Mucosa of stomach (tissue), 1 donor: ENCODE data around the gene RPL14.
A peak's percentile ranks its signal among the peaks of the same experiment; 100 is the strongest.

Source experiments
- H3K27me3 ChIP-seq: one replicate; pipeline ENCODE4 v1.7.0; 2013; ENCODE audit warnings: mild to moderate bottlenecking, low read length; ENCODE audit not compliant: control insufficient read depth, insufficient read depth
- H3K36me3 ChIP-seq: one replicate; pipeline ENCODE4 v1.7.0; 2013; ENCODE audit warnings: low read length; ENCODE audit not compliant: control insufficient read depth, insufficient read depth
- H3K4me1 ChIP-seq: one replicate; pipeline ENCODE4 v1.7.0; 2013; ENCODE audit warnings: mild to moderate bottlenecking, low read length; ENCODE audit not compliant: control insufficient read depth, insufficient read depth
- H3K4me3 ChIP-seq: one replicate; pipeline ENCODE4 v1.7.0; 2013; ENCODE audit warnings: low read length
- H3K9ac ChIP-seq: one replicate; pipeline ENCODE4 v1.7.0; 2013; ENCODE audit warnings: mild to moderate bottlenecking, low read length, moderate library complexity
- H3K9me3 ChIP-seq: one replicate; pipeline ENCODE4 v1.7.0; 2013; ENCODE audit warnings: mild to moderate bottlenecking, low read length, moderate library complexity; ENCODE audit not compliant: control insufficient read depth
- donor health status: Pancreatic carcinoma.

The RPL14 gene

GRCh38 chr3:40456940-40457823 lies at the start of gene RPL14:
Gene RPL14, plus strand, starts transcription at chr3:40457339. Its CDS starts 133 bp downstream, at chr3:40457472.
- Histone ChIP-seq H3K4me3 (peak within 1 kb of the TSS; percentile 28), H3K9me3 (no peaks in the 10 kb centered on the region), H3K27me3 (no peaks in the 10 kb centered on the region), H3K9ac (peak within 1 kb of the TSS; percentile 67), H3K36me3 (peaks cover 4% of the 10 kb centered on the region), H3K4me1 (peaks cover 17% of the 10 kb centered on the region)

GRCh38 chr3:40407611-40408010 lies 49.5 kb upstream of the RPL14 start:
- no peak overlapping the region for H3K4me3 ChIP-seq
- H3K36me3 ChIP-seq = no peaks in the 10 kb centered on the region
- no peaks in the 10 kb centered on the region for H3K27me3 ChIP-seq
- H3K9me3 ChIP-seq = no peaks in the 10 kb centered on the region
- no peaks in the 10 kb centered on the region for H3K4me1 ChIP-seq
- H3K9ac ChIP-seq = no peak overlapping the region

GRCh38 chr3:40414270-40414669 lies 42.9 kb upstream of the RPL14 start:
- H3K9ac ChIP-seq = no peak overlapping the region
- H3K9me3 ChIP-seq = no peaks in the 10 kb centered on the region
- H3K27me3 ChIP-seq = no peaks in the 10 kb centered on the region
- no peaks in the 10 kb centered on the region for H3K36me3 ChIP-seq
- H3K4me1 ChIP-seq = peaks cover 17% of the 10 kb centered on the region
- no peak overlapping the region for H3K4me3 ChIP-seq

GRCh38 chr3:40417845-40418543 lies 39.1 kb upstream of the RPL14 start:
- peaks cover 17% of the 10 kb centered on the region for H3K4me1 ChIP-seq
- no peak overlapping the region for H3K9ac ChIP-seq
- no peak overlapping the region for H3K4me3 ChIP-seq
- no peaks in the 10 kb centered on the region for H3K27me3 ChIP-seq
- no peaks in the 10 kb centered on the region for H3K9me3 ChIP-seq
- H3K36me3 ChIP-seq = no peaks in the 10 kb centered on the region

GRCh38 chr3:40422861-40423260 lies 34.3 kb upstream of the RPL14 start:
- peaks cover 2% of the 10 kb centered on the region for H3K4me1 ChIP-seq
- H3K4me3 ChIP-seq = no peak overlapping the region
- H3K9ac ChIP-seq = no peak overlapping the region
- H3K36me3 ChIP-seq = no peaks in the 10 kb centered on the region
- H3K27me3 ChIP-seq = no peaks in the 10 kb centered on the region
- H3K9me3 ChIP-seq = no peaks in the 10 kb centered on the region

GRCh38 chr3:40427045-40427669 lies 30.0 kb upstream of the RPL14 start:
- Histone ChIP-seq H3K9ac (no peak overlapping the region), H3K36me3 (no peaks in the 10 kb centered on the region), H3K4me1 (no peaks in the 10 kb centered on the region), H3K27me3 (no peaks in the 10 kb centered on the region), H3K9me3 (no peaks in the 10 kb centered on the region), H3K4me3 (no peak overlapping the region)

GRCh38 chr3:40432793-40433192 lies 24.3 kb upstream of the RPL14 start:
- no peak overlapping the region for H3K4me3 ChIP-seq
- H3K27me3 ChIP-seq = no peaks in the 10 kb centered on the region
- H3K9ac ChIP-seq = no peak overlapping the region
- H3K4me1 ChIP-seq = no peaks in the 10 kb centered on the region
- no peaks in the 10 kb centered on the region for H3K9me3 ChIP-seq
- H3K36me3 ChIP-seq = no peaks in the 10 kb centered on the region

- Histone ChIP-seq H3K4me1 (no peaks in the 10 kb centered on the region), H3K9me3 (no peaks in the 10 kb centered on the region), H3K4me3 (no peak overlapping the region), H3K9ac (no peak overlapping the region), H3K27me3 (no peaks in the 10 kb centered on the region), H3K36me3 (no peaks in the 10 kb centered on the region)
Measured at GRCh38 chr3:40437889-40438288, 19.2 kb upstream of the RPL14 start.

- H3K9ac ChIP-seq = no peak overlapping the region
- H3K27me3 ChIP-seq = no peaks in the 10 kb centered on the region
- H3K4me3 ChIP-seq = no peak overlapping the region
- no peaks in the 10 kb centered on the region for H3K36me3 ChIP-seq
- no peaks in the 10 kb centered on the region for H3K4me1 ChIP-seq
- H3K9me3 ChIP-seq = no peaks in the 10 kb centered on the region
Measured at GRCh38 chr3:40445062-40445461, 12.1 kb upstream of the RPL14 start.

GRCh38 chr3:40445880-40446279 lies 11.3 kb upstream of the RPL14 start:
- H3K9me3 ChIP-seq = no peaks in the 10 kb centered on the region
- H3K36me3 ChIP-seq = no peaks in the 10 kb centered on the region
- H3K4me3 ChIP-seq = no peak overlapping the region
- H3K4me1 ChIP-seq = no peaks in the 10 kb centered on the region
- H3K27me3 ChIP-seq = no peaks in the 10 kb centered on the region
- H3K9ac ChIP-seq = no peak overlapping the region

- no peaks in the 10 kb centered on the region for H3K9me3 ChIP-seq
- no peak overlapping the region for H3K4me3 ChIP-seq
- no peaks in the 10 kb centered on the region for H3K36me3 ChIP-seq
- H3K9ac ChIP-seq = no peak overlapping the region
- no peaks in the 10 kb centered on the region for H3K27me3 ChIP-seq
- peaks cover 8% of the 10 kb centered on the region for H3K4me1 ChIP-seq
Measured at GRCh38 chr3:40450438-40450837, 6.7 kb upstream of the RPL14 start.

- Histone ChIP-seq H3K27me3 (no peaks in the 10 kb centered on the region), H3K4me1 (peaks cover 8% of the 10 kb centered on the region), H3K9me3 (no peaks in the 10 kb centered on the region), H3K4me3 (no peak overlapping the region), H3K9ac (no peak overlapping the region), H3K36me3 (no peaks in the 10 kb centered on the region)
Measured at GRCh38 chr3:40451551-40451950, 5.6 kb upstream of the RPL14 start.
